IMR-90 (cell line): Measurements from ENCODE around the gene PIK3IP1. TPM values are rescaled to one million over a fixed set of nuclear protein-coding genes. Genes with fewer than 3 reads are reported as not detected.

Experiments
- ATAC-seq: fragments of 200-7000 bp; cut with Tn5 transposase; 2 replicates; pipeline ENCODE4 v1.9.1; 2020; ENCODE audit warnings: low read depth, mild to moderate bottlenecking, moderate library complexity
- BruUV-seq: library from RNA; stranded (reverse); fragments of 400-500 nt; replicated peaks from 2 replicates; lab custom pipeline; 2021; lab: Mats Ljungman, UMichigan
- CTCF ChIA-PET: fragments of 300-600 bp; formaldehyde crosslinking; extraction: SDS; loops from one replicate; lab custom pipeline; 2021; ENCODE audit warnings: antibody characterized with exemption; lab: Yijun Ruan, JAX
- POLR2A ChIA-PET: fragments of 300-600 bp; sonication (Branson Sonifier 250); formaldehyde crosslinking; loops from one replicate; lab custom pipeline; 2022; ENCODE audit warnings: antibody characterized with exemption; ENCODE audit not compliant: unreplicated experiment; lab: Charles Lee
- DNase-seq: peaks from one replicate; pipeline ENCODE4 v3.0.0; 2013
- H2AFZ ChIP-seq: replicated peaks from 2 replicates; pipeline ENCODE3; 2013; ENCODE audit warnings: low read length, mild to moderate bottlenecking; ENCODE audit not compliant: poor library complexity
- H2AK5ac ChIP-seq: 2 replicates; pipeline ENCODE4 v1.6.1; 2013; ENCODE audit warnings: low read depth, low read length, inconsistent platforms
- H2AK9ac ChIP-seq: replicated peaks from 2 replicates; pipeline ENCODE3; 2013; ENCODE audit warnings: mild to moderate bottlenecking, low read depth, low read length, moderate library complexity; ENCODE audit not compliant: poor library complexity
- H2BK120ac ChIP-seq: 2 replicates; pipeline ENCODE4 v1.6.1; 2013; ENCODE audit warnings: low read depth, low read length, inconsistent platforms
- H2BK15ac ChIP-seq: 3 replicates; pipeline ENCODE4 v1.6.1; 2013; ENCODE audit warnings: low read depth, low read length, inconsistent platforms
- H2BK20ac ChIP-seq: 2 replicates; pipeline ENCODE4 v1.6.1; 2013; ENCODE audit warnings: low read depth, mild to moderate bottlenecking, inconsistent platforms, low read length, moderate library complexity
- H2BK5ac ChIP-seq: 2 replicates; pipeline ENCODE4 v1.6.1; 2013; ENCODE audit warnings: mild to moderate bottlenecking, low read depth, low read length, inconsistent platforms; ENCODE audit not compliant: poor library complexity, severe bottlenecking
- H3K14ac ChIP-seq: replicated peaks from 2 replicates; pipeline ENCODE4 v1.6.1; 2013; ENCODE audit warnings: low read depth, low read length, inconsistent platforms
- H3K18ac ChIP-seq: 2 replicates; pipeline ENCODE4 v1.6.1; 2013; ENCODE audit warnings: low read depth, low read length, control low read depth
- H3K23ac ChIP-seq: 2 replicates; pipeline ENCODE4 v1.6.1; 2013; ENCODE audit warnings: low read depth, low read length, inconsistent platforms
- H3K27ac ChIP-seq: 2 replicates; pipeline ENCODE4 v1.5.1; 2013; ENCODE audit warnings: mild to moderate bottlenecking, control low read depth, low read length; ENCODE audit not compliant: insufficient read depth
- H3K27me3 ChIP-seq: 2 replicates; pipeline ENCODE4 v1.6.1; 2013; ENCODE audit warnings: low read length; ENCODE audit not compliant: control insufficient read depth, insufficient read depth
- H3K36me3 ChIP-seq: 2 replicates; pipeline ENCODE4 v1.6.1; 2013; ENCODE audit warnings: low read length, mixed read lengths; ENCODE audit not compliant: control insufficient read depth, insufficient read depth
- H3K4ac ChIP-seq: 2 replicates; pipeline ENCODE4 v1.6.1; 2013; ENCODE audit warnings: low read depth, low read length, inconsistent platforms
- H3K4me1 ChIP-seq: 2 replicates; pipeline ENCODE4 v1.6.1; 2013; ENCODE audit warnings: low read length, mixed read lengths; ENCODE audit not compliant: control insufficient read depth, insufficient read depth
- H3K4me2 ChIP-seq: 2 replicates; pipeline ENCODE4 v1.6.1; 2013; ENCODE audit warnings: low read depth, mild to moderate bottlenecking, control low read depth, low read length, moderate library complexity
- H3K4me3 ChIP-seq: 2 replicates; pipeline ENCODE4 v1.5.1; 2013; ENCODE audit warnings: low read depth, mild to moderate bottlenecking, control low read depth, low read length, moderate library complexity; ENCODE audit not compliant: insufficient read depth
- H3K56ac ChIP-seq: 2 replicates; pipeline ENCODE4 v1.6.1; 2013; ENCODE audit warnings: low read length, inconsistent platforms; ENCODE audit not compliant: insufficient read depth; ENCODE audit errors: extremely low read depth
- H3K79me1 ChIP-seq, 2 experiments: 2 replicates each; pipeline ENCODE4 v1.6.1; 2013; ENCODE audit warnings: low read length in 2 of 2, inconsistent platforms in 1 of 2, low read depth in 1 of 2
- H3K9ac ChIP-seq: 2 replicates; pipeline ENCODE4 v1.6.1; 2013; ENCODE audit warnings: low read depth, low read length, control low read depth
- H3K9me1 ChIP-seq: 2 replicates; pipeline ENCODE4 v1.6.1; 2013; ENCODE audit warnings: low read length, inconsistent platforms; ENCODE audit not compliant: insufficient read depth
- H3K9me3 ChIP-seq: 2 replicates; pipeline ENCODE4 v1.6.1; 2013; ENCODE audit warnings: low read length; ENCODE audit not compliant: control insufficient read depth, insufficient read depth
- H4K20me1 ChIP-seq: 2 replicates; pipeline ENCODE4 v1.6.1; 2013; ENCODE audit warnings: low read length, inconsistent platforms; ENCODE audit not compliant: insufficient read depth
- H4K5ac ChIP-seq: 2 replicates; pipeline ENCODE4 v1.6.1; 2013; ENCODE audit warnings: mild to moderate bottlenecking, low read depth, low read length, control low read depth
- H4K8ac ChIP-seq, 2 experiments: 2 replicates each; pipeline ENCODE4 v1.6.1; 2013; ENCODE audit warnings: low read depth in 2 of 2, low read length in 2 of 2, control low read depth in 1 of 2, inconsistent platforms in 1 of 2
- H4K91ac ChIP-seq: 2 replicates; pipeline ENCODE4 v1.6.1; 2013; ENCODE audit warnings: low read depth, low read length, inconsistent platforms; ENCODE audit not compliant: insufficient read depth
- BHLHE40 ChIP-seq: fragments of 150-350 bp; IDR thresholded peaks from 2 replicates; pipeline ENCODE4 v1.6.1; 2016; ENCODE audit warnings: mild to moderate bottlenecking, low read depth, low read length
- MAFK ChIP-seq: IDR thresholded peaks from 2 replicates; pipeline ENCODE4 v1.6.1; 2012; ENCODE audit warnings: low read depth, low read length, improper control_type of control experiment
- WGBS, 2 experiments: methylation state at CpG; one replicate each; pipeline versions ENCODE4 v1.1.5 to v1.1.7; 2013; ENCODE audit warnings: missing lambda C conversion rate in 2 of 2; ENCODE audit not compliant: insufficient read length in 1 of 2; ENCODE audit errors: extremely low coverage in 2 of 2; 5-methylcytosine and 5-hydroxymethylcytosine counted together
- dilution Hi-C: fragments of 300-500 bp; cut with HindIII; formaldehyde crosslinking; loops from one replicate; pipeline ENCODE4 v1.14.3; 2018; ENCODE audit warnings: low sequenced_read_pairs; ENCODE audit not compliant: unreplicated experiment
- in situ Hi-C: fragments of 300-500 bp; cut with MboI; formaldehyde crosslinking; loops from 3 replicates; pipeline ENCODE4 v1.14.3; 2019; ENCODE audit warnings: low sequenced_read_pairs, inconsistent platforms, mixed read lengths
- intact Hi-C: fragments of 100-400 bp; cut with micrococcal nuclease; formaldehyde crosslinking; loops from 2 replicates; pipeline ENCODE4 v1.10.0; 2022
- polyA plus RNA-seq, 3 experiments: library from polyadenylated mRNA; depleted of rRNA; stranded (reverse); fragments of >200 nt; gene quantifications; 2 replicates each; pipeline ENCODE4 v1.2.3, GENCODE V29; 2012; ENCODE audit warnings: low replicate concordance in 1 of 3
- total RNA-seq: library from RNA; depleted of rRNA; stranded (reverse); fragments of >200 nt; gene quantifications from 2 replicates; pipeline ENCODE4 v1.2.3, GENCODE V29; 2012
- TF ChIP-seq, protein P1 (sequence below): fragments of 150-350 bp; IDR thresholded peaks from 2 replicates; pipeline ENCODE4 v1.6.1; 2016; ENCODE audit warnings: low read depth, mild to moderate bottlenecking, low read length, moderate library complexity, borderline replicate concordance

The PIK3IP1 gene
- total and polyA plus RNA-seq, 2 of the 4 experiments (the other 2 are of a cell fraction) = 12.9 to 17.6 TPM

DNA sequence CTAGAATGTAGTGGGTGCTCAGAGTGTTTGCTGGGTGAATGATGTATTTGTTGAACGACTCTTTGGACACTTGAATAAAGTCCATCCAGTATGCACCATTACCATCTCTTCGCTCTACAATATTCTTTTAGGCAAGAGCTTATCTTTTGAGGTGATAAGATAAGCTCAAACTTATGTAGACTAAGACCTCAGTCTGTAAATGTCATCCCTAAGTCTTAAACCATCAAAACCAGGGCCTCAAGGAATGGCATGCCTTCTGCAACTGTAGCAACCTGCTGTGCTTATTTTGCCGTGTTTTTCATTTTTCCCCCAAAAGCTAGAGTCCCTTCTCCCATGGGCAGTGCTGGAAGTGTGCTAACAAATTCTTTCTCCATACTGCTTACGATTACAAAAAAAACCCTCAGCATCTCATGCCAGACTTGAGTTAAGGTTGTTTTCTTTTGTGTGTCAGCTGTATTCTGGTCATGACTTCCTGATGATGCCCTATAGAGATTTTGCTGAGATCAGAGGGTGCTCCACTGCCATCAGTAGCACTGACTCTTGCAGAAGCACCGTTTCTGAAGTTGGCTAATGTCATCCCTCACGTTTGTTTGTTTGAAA lies 52.4 kb downstream of the PIK3IP1 start:
- no peak overlapping the region for H2AK9ac ChIP-seq
- H3K27ac ChIP-seq = no peak overlapping the region
- H4K5ac ChIP-seq = no peak overlapping the region
- 0 out of 2 replicates have a peak overlapping the region, but pooled peaks have one; percentile 31 for H3K23ac ChIP-seq
- no peak overlapping the region for H3K4me2 ChIP-seq
- POLR2A ChIA-PET = no interaction called here
- H2BK120ac ChIP-seq = no peak overlapping the region
- H3K18ac ChIP-seq = no peak overlapping the region
- no peak overlapping the region for H4K91ac ChIP-seq
- peaks cover 24% of the 10 kb centered on the region for H3K4me1 ChIP-seq
- dilution Hi-C loops = no loop called here
- intact Hi-C loops = no loop called here
- H3K27me3 ChIP-seq = no peaks in the 10 kb centered on the region
- no peak overlapping the region for H3K9ac ChIP-seq
- H4K8ac ChIP-seq = no peak overlapping the region
- H3K14ac ChIP-seq = 0 out of 2 replicates have a peak overlapping the region, but pooled peaks have one; percentile 36
- H3K79me1 ChIP-seq = peaks cover 25 to 61% of the 10 kb centered on the region in 2 experiments
- DNase-seq = peak; percentile 63
- H2BK15ac ChIP-seq = no peak overlapping the region
- no peak overlapping the region for H2AFZ ChIP-seq
- no peaks in the 10 kb centered on the region for H3K9me3 ChIP-seq
- in situ Hi-C loops = loop anchor here (10.0 kb wide), 2 partner anchors 125 to 295 kb away; no protein-coding TSS in a partner anchor
- peak; percentile 45 for TF ChIP-seq MAFK
- TF ChIP-seq, protein P1, sequence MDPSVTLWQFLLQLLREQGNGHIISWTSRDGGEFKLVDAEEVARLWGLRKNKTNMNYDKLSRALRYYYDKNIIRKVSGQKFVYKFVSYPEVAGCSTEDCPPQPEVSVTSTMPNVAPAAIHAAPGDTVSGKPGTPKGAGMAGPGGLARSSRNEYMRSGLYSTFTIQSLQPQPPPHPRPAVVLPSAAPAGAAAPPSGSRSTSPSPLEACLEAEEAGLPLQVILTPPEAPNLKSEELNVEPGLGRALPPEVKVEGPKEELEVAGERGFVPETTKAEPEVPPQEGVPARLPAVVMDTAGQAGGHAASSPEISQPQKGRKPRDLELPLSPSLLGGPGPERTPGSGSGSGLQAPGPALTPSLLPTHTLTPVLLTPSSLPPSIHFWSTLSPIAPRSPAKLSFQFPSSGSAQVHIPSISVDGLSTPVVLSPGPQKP = no peak
- peak; percentile 81 for TF ChIP-seq BHLHE40
- no peak overlapping the region for H3K4me3 ChIP-seq
- BruUV-seq = no TSS peak
- CTCF ChIA-PET = interaction anchor here (1.0 to 1.3 kb wide), 2 partner anchors 9 to 132 kb away, joined by 4 to 8 read pairs; partner anchors contain the start of gene SELENOM
- H3K36me3 ChIP-seq = no peaks in the 10 kb centered on the region; the same call in 1 of the 2 replicates
- H3K9me1 ChIP-seq = peaks cover 34% of the 10 kb centered on the region
- no peak overlapping the region for H3K4ac ChIP-seq
- no peak overlapping the region for H2BK20ac ChIP-seq
- 67% methylated on average over 1 of the region's 6 CpGs; no CpG with 5 or more reads in 1 of the 2 experiments for WGBS, 2 experiments
- H4K20me1 ChIP-seq = no peaks in the 10 kb centered on the region; the same call in 1 of the 2 replicates
- no peak overlapping the region for H2BK5ac ChIP-seq
- no peak overlapping the region for H3K56ac ChIP-seq
- no peak overlapping the region for H2AK5ac ChIP-seq
- ATAC-seq = no peak
